CD4-positive, alpha-beta T cell (primary cell): Measurements from ENCODE around the gene EVI5. TPM values are rescaled to one million over a fixed set of nuclear protein-coding genes. Genes with fewer than 3 reads are reported as not detected.
"Not testable (repeated sequence)": the region's sequence is repeated elsewhere in the genome, so short reads cannot be mapped to it uniquely, and the experiment has no call there.

ENCODE experiments used
- ATAC-seq: fragments of 200-7000 bp; cut with Tn5 transposase; one replicate; pipeline ENCODE4 v1.10.0; 2022; ENCODE audit warnings: mild to moderate bottlenecking; ENCODE audit not compliant: poor library complexity
- CTCF ChIA-PET: fragments of 350-600 bp; sonication (Branson Sonifier 250); formaldehyde crosslinking; loops from one replicate; lab custom pipeline; 2021; ENCODE audit warnings: antibody characterized with exemption, inconsistent platforms; lab: Charles Lee
- POLR2A ChIA-PET: fragments of 350-600 bp; sonication (Branson Sonifier 250); formaldehyde crosslinking; loops from one replicate; lab custom pipeline; 2021; ENCODE audit warnings: antibody characterized with exemption, inconsistent platforms; lab: Charles Lee
- DNase-seq, 14 experiments: peaks; one replicate each; pipeline ENCODE4 v3.0.0-alpha.2; 2013 to 2020; ENCODE audit warnings: mixed read lengths in 2 of 14
- H3K27ac ChIP-seq, 2 donors: one replicate each; pipeline versions ENCODE4 v1.5.1 to v1.7.0; 2013; ENCODE audit warnings: low read length in 2 of 2, low read depth in 1 of 2, mild to moderate bottlenecking in 1 of 2
- H3K27me3 ChIP-seq, 2 experiments: 1 replicate in 1 of 2; 2 replicates in 1 of 2; pipeline versions ENCODE4 v1.6.1 to v1.7.0; 2013; ENCODE audit warnings: low read length in 2 of 2, control low read depth in 1 of 2, mild to moderate bottlenecking in 1 of 2, moderate library complexity in 1 of 2; ENCODE audit not compliant: insufficient read depth in 2 of 2, control insufficient read depth in 1 of 2
- H3K36me3 ChIP-seq: one replicate; pipeline ENCODE4 v1.6.1; 2013; ENCODE audit warnings: low read length, control low read depth; ENCODE audit not compliant: insufficient read depth
- H3K4me1 ChIP-seq: one replicate; pipeline ENCODE4 v1.6.1; 2013; ENCODE audit warnings: low read length, control low read depth; ENCODE audit not compliant: insufficient read depth
- H3K4me3 ChIP-seq: one replicate; pipeline ENCODE4 v1.5.1; 2013; ENCODE audit warnings: mild to moderate bottlenecking, low read length, moderate library complexity
- H3K9me3 ChIP-seq, 2 experiments: 1 replicate in 1 of 2; 2 replicates in 1 of 2; pipeline versions ENCODE4 v1.6.1 to v1.7.0; 2013; ENCODE audit warnings: low read length in 2 of 2, mild to moderate bottlenecking in 2 of 2, control low read depth in 1 of 2, moderate library complexity in 1 of 2; ENCODE audit not compliant: control insufficient read depth in 1 of 2, insufficient read depth in 1 of 2
- H3K27ac Mint-ChIP-seq: one replicate; pipeline ENCODE4 v1.8.0; 2020; ENCODE audit warnings: mixed read lengths
- H3K27me3 Mint-ChIP-seq: one replicate; pipeline ENCODE4 v1.8.0; 2021; ENCODE audit warnings: mixed read lengths
- H3K36me3 Mint-ChIP-seq: one replicate; pipeline ENCODE4 v1.8.0; 2021; ENCODE audit warnings: low read depth, mixed read lengths
- H3K4me1 Mint-ChIP-seq: one replicate; pipeline ENCODE4 v1.8.0; 2021; ENCODE audit warnings: low read depth, mixed read lengths
- H3K4me3 Mint-ChIP-seq: one replicate; pipeline ENCODE4 v1.8.0; 2020; ENCODE audit warnings: mild to moderate bottlenecking, mixed read lengths
- H3K9me3 Mint-ChIP-seq: one replicate; pipeline ENCODE4 v1.8.0; 2020; ENCODE audit warnings: mixed read lengths
- intact Hi-C, 2 experiments: fragments of 100-400 bp; cut with DNase I in 1 of 2; cut with micrococcal nuclease in 1 of 2; formaldehyde crosslinking; loops; one replicate each; pipeline versions ENCODE4 v1.15.1 to v1.9.0; 2023 to 2025; cut with DNase I, micrococcal nuclease
- total RNA-seq, 174 experiments: library from RNA in 2 of 174; stranded (reverse) in 2 of 174; gene quantifications; one replicate each; pipeline ENCODE4 v1.2.3 and lab custom pipeline; 2021 to 2026
- TF ChIP-seq, protein P1 (sequence below): fragments of 200-600 bp; IDR thresholded peaks from one replicate; pipeline ENCODE4 v1.8.0; 2022; ENCODE audit warnings: antibody characterized with exemption, mild to moderate bottlenecking

The EVI5 gene
- total RNA-seq, 2 experiments from 2014 or later: 1.8 to 2.0 TPM

DNA sequence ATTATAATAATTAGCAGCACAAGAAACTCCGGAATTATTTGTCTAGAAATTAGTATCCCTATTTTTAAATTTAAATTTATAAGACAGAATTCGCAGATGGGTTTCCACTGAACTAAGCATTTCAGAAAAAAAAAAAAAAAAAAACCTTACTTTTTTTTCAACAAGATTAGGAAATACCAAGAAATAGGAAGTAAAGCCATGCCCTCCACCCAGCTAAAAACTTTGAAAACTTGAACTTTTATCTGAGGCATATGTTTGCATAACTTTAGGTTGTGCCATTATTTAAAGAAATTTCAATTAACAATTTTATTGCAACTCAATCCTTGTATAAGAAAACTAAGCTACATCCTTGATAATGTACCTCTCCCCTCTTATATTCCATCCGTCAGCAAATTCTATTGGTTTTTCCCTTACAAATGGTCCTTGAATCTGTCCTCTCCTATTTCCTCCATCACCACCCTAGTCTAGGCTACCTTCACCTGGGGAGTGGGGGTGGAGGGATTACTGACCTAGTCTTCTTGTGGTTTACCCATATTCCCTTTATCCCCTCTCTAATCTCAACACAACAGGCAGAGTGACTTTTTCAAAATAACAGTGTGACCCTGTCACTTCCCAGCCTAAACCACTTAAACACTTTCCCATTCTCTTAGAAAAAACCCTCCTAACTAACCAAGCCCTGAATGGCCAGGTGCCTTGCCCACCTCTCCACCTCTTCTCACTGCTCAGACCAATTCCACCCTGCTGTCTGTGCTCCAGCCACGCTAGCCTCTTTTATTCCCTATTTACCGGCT, 1.4 kb upstream of the EVI5 start:
- H3K27ac ChIP-seq: no peak overlapping the region

DNA sequence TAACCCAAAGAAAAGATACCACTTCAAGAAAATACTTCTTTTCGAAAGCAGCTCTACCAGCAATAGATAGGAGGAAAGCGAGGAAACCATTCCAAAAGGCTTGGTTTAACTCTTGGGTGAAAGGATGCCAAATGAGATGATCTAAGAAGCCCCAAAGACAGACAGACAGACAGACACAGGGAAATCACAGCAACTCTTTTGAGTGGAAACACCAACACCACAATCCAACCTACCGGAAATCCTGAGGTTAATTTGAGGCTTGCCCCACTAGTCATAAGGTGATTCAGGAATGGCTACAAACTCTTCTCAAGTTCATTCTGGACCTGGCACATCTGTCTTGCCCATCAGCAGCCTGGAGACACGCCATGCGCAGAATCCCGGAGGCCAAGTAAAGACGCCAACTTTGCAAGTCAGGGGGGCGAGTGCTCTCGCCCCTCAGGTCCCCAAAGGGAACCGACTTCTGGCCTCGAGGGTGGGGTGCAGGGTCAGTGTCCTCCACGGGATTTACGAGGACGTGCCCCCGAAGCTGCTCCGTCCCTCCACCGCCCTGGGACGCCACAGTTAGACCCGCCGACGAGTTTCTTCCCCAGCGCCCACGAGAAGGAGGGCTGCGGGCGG, 778 bp downstream of the EVI5 start:
- Mint-ChIP-seq H3K36me3 (peaks cover 4% of the 10 kb centered on the region), H3K4me1 (peaks cover 15% of the 10 kb centered on the region), H3K27me3 (peaks cover 48% of the 10 kb centered on the region), H3K9me3 (no peaks in the 10 kb centered on the region), H3K27ac (peak overlapping the region; percentile 61), H3K4me3 (peak overlapping the region; percentile 89)
- Histone ChIP-seq H3K4me1 (peaks cover 26% of the 10 kb centered on the region), H3K9me3 (peaks cover 0 to 11% of the 10 kb centered on the region in 2 experiments), H3K27ac (no peak overlapping the region), H3K4me3 (peak overlapping the region; percentile 58), H3K27me3 (peaks cover 23 to 32% of the 10 kb centered on the region in 2 experiments), H3K36me3 (no peaks in the 10 kb centered on the region)
- intact Hi-C loops: no loop called here
- POLR2A ChIA-PET: interaction anchor here (0.6 to 2.0 kb wide), 7 partner anchors 11 to 561 kb away, joined by 3 to 8 read pairs (median 4); partner anchors contain the start of genes DIPK1A, DR1 and RPL5
- DNase-seq (peak in 7 of 14 experiments; percentile 1 to 69 (median 21)), ATAC-seq (peak; percentile 35)
- CTCF ChIA-PET: no interaction called here
- TF ChIP-seq, protein P1, sequence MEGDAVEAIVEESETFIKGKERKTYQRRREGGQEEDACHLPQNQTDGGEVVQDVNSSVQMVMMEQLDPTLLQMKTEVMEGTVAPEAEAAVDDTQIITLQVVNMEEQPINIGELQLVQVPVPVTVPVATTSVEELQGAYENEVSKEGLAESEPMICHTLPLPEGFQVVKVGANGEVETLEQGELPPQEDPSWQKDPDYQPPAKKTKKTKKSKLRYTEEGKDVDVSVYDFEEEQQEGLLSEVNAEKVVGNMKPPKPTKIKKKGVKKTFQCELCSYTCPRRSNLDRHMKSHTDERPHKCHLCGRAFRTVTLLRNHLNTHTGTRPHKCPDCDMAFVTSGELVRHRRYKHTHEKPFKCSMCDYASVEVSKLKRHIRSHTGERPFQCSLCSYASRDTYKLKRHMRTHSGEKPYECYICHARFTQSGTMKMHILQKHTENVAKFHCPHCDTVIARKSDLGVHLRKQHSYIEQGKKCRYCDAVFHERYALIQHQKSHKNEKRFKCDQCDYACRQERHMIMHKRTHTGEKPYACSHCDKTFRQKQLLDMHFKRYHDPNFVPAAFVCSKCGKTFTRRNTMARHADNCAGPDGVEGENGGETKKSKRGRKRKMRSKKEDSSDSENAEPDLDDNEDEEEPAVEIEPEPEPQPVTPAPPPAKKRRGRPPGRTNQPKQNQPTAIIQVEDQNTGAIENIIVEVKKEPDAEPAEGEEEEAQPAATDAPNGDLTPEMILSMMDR: no peak

More for the DNA sequence above, 1.4 kb upstream of the EVI5 start:
- ChIA-PET POLR2A (no interaction called here), CTCF (interaction anchor here (1.4 kb wide), 1 partner anchor 46 kb away, joined by 4 read pairs; the partner anchor contains the start of gene RPL5)
- no peaks in the 10 kb centered on the region for H3K36me3 ChIP-seq
- Mint-ChIP-seq H3K9me3 (no peaks in the 10 kb centered on the region), H3K27me3 (peaks cover 40% of the 10 kb centered on the region), H3K4me1 (peaks cover 15% of the 10 kb centered on the region), H3K36me3 (peaks cover 4% of the 10 kb centered on the region), H3K4me3 (peak overlapping the region; percentile 5), H3K27ac (no peak overlapping the region)
- intact Hi-C loops: no loop called here
- TF ChIP-seq, protein P1: no peak
- peaks cover 0 to 11% of the 10 kb centered on the region in 2 experiments for H3K9me3 ChIP-seq
- peaks cover 26% of the 10 kb centered on the region for H3K4me1 ChIP-seq
- ATAC-seq (no peak), DNase-seq (no peak)
- no peak overlapping the region for H3K4me3 ChIP-seq
- H3K27me3 ChIP-seq: peaks cover 12 to 23% of the 10 kb centered on the region in 2 experiments

DNA sequence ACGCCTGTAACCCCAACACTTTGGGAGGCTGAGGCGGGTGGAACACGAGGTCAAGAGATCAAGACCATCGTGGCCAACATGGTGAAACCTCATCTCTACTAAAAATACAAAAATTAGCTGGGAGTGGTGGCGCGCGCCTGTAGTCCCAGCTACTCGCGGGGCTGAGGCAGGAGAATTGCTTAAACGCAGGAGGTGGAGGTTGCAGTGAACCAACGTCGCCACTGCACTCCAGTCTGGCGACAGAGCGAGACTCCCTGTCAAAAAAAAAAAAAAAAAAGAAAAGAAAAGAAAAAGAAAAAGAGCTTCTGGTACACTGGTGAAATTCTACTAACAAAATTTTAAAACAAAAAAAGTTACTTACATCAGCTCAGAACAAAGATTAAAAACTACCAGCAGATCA, 1.4 kb downstream of the EVI5 start:
- H3K9me3 ChIP-seq: peaks cover 0 to 11% of the 10 kb centered on the region in 2 experiments
- intact Hi-C loops, ATAC-seq, H3K27ac ChIP-seq, CTCF ChIA-PET, H3K4me3 ChIP-seq, H3K9me3 Mint-ChIP-seq, H3K36me3 Mint-ChIP-seq, H3K36me3 ChIP-seq: not testable (repeated sequence)
- H3K27me3 ChIP-seq: peaks cover 23 to 35% of the 10 kb centered on the region in 2 experiments
- Mint-ChIP-seq H3K27ac (peak overlapping the region; percentile 61), H3K27me3 (peaks cover 54% of the 10 kb centered on the region), H3K4me3 (peak overlapping the region; percentile 89), H3K4me1 (peaks cover 15% of the 10 kb centered on the region)
- POLR2A ChIA-PET: interaction anchor here (0.6 to 1.2 kb wide), 2 partner anchors 62 to 178 kb away, joined by 3 to 4 read pairs; partner anchors contain the start of gene DIPK1A
- peak in 1 of 14 experiments; percentile 4 for DNase-seq
- H3K4me1 ChIP-seq: peaks cover 26% of the 10 kb centered on the region
